Calu3 (cell line): ENCODE data around the gene CIBAR2. TPM values are rescaled to one million over a fixed set of nuclear protein-coding genes. Genes with fewer than 3 reads are reported as not detected.

Experiments
- BruUV-seq: library from RNA; stranded (reverse); fragments of 400-500 nt; replicated peaks from 2 replicates; lab custom pipeline; 2021; lab: Mats Ljungman, UMichigan
- CTCF ChIA-PET: fragments of 300-600 bp; sonication (Branson Sonifier 250); formaldehyde crosslinking; loops from one replicate; lab custom pipeline; 2022; ENCODE audit warnings: antibody characterized with exemption; lab: Charles Lee
- DNase-seq: peaks from one replicate; pipeline ENCODE4 v3.0.0; 2022
- H3K27ac Mint-ChIP-seq: one replicate; pipeline ENCODE4 v1.8.0; 2022; ENCODE audit warnings: mixed read lengths; ENCODE audit not compliant: unreplicated experiment
- H3K27me3 Mint-ChIP-seq: one replicate; pipeline ENCODE4 v1.8.0; 2022; ENCODE audit warnings: mixed read lengths; ENCODE audit not compliant: unreplicated experiment
- H3K36me3 Mint-ChIP-seq: one replicate; pipeline ENCODE4 v1.8.0; 2022; ENCODE audit warnings: mild to moderate bottlenecking, moderate library complexity, mixed read lengths; ENCODE audit not compliant: insufficient read depth, unreplicated experiment
- H3K4me1 Mint-ChIP-seq: one replicate; pipeline ENCODE4 v1.8.0; 2022; ENCODE audit warnings: mild to moderate bottlenecking, low read depth, mixed read lengths; ENCODE audit not compliant: unreplicated experiment
- H3K4me3 Mint-ChIP-seq: one replicate; pipeline ENCODE4 v1.8.0; 2022; ENCODE audit warnings: mild to moderate bottlenecking, low read depth, moderate library complexity, mixed read lengths; ENCODE audit not compliant: unreplicated experiment
- H3K9me3 Mint-ChIP-seq: one replicate; pipeline ENCODE4 v1.8.0; 2022; ENCODE audit warnings: low read depth, mixed read lengths; ENCODE audit not compliant: unreplicated experiment
- intact Hi-C: fragments of 100-400 bp; cut with micrococcal nuclease; formaldehyde crosslinking; loops from one replicate; pipeline ENCODE4 v1.10.0; 2022; ENCODE audit not compliant: unreplicated experiment
- total RNA-seq: library from RNA; stranded (reverse); gene quantifications from 2 replicates; pipeline ENCODE4 v1.2.3, GENCODE V29; 2022
- TF ChIP-seq, protein P1 (sequence below): fragments of 200-600 bp; IDR thresholded peaks from one replicate; pipeline ENCODE4 v1.8.0; 2022; ENCODE audit warnings: antibody characterized with exemption; ENCODE audit not compliant: unreplicated experiment

Gene CIBAR2
- total RNA-seq, 1 experiment from 2014 or later, result not detected

DNA sequence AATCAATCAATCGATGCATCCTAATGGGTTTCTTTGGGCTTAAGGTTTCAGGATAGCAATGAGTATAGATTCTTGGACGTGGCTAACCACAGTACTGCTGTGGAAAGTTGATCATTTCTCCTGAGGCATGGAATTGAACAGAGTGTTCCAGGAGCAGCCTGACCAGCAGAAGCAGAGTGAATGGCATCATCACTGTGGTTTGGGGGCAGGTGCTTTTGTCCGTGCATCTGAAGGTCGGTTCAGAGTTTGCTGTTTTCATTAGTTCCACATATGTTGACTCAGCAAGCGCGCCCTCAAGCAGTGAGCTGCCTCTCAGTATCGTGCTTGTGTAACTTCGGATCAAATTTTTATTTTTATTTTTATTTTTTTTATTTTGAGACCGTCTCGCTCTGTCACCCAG lies 59.7 kb downstream of the CIBAR2 start:
- no TSS peak for BruUV-seq
- H3K9me3 Mint-ChIP-seq, result no peaks in the 10 kb centered on the region
- CTCF ChIA-PET, result no interaction called here
- DNase-seq, result no peak
- H3K36me3 Mint-ChIP-seq, result no peaks in the 10 kb centered on the region
- H3K4me1 Mint-ChIP-seq, result peaks cover 9% of the 10 kb centered on the region
- H3K27ac Mint-ChIP-seq, result no peak overlapping the region
- no peak overlapping the region for H3K4me3 Mint-ChIP-seq
- H3K27me3 Mint-ChIP-seq, result no peaks in the 10 kb centered on the region
- intact Hi-C loops, result no loop called here
- TF ChIP-seq, protein P1, sequence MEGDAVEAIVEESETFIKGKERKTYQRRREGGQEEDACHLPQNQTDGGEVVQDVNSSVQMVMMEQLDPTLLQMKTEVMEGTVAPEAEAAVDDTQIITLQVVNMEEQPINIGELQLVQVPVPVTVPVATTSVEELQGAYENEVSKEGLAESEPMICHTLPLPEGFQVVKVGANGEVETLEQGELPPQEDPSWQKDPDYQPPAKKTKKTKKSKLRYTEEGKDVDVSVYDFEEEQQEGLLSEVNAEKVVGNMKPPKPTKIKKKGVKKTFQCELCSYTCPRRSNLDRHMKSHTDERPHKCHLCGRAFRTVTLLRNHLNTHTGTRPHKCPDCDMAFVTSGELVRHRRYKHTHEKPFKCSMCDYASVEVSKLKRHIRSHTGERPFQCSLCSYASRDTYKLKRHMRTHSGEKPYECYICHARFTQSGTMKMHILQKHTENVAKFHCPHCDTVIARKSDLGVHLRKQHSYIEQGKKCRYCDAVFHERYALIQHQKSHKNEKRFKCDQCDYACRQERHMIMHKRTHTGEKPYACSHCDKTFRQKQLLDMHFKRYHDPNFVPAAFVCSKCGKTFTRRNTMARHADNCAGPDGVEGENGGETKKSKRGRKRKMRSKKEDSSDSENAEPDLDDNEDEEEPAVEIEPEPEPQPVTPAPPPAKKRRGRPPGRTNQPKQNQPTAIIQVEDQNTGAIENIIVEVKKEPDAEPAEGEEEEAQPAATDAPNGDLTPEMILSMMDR, result no peak

GRCh38 chr16:85051683-85052082 lies 60.6 kb downstream of the CIBAR2 start:
- H3K27ac Mint-ChIP-seq, result no peak overlapping the region
- intact Hi-C loops, result no loop called here

GRCh38 chr16:85051067-85051581 lies 61.1 kb downstream of the CIBAR2 start:
- H3K36me3 Mint-ChIP-seq, result no peaks in the 10 kb centered on the region
- DNase-seq, result no peak

More at GRCh38 chr16:85051683-85052082, 60.6 kb downstream of the CIBAR2 start:
- no peak for DNase-seq
- Mint-ChIP-seq H3K4me1 (peaks cover under 1% of the 10 kb centered on the region), H3K9me3 (no peaks in the 10 kb centered on the region), H3K4me3 (no peak overlapping the region), H3K36me3 (no peaks in the 10 kb centered on the region), H3K27me3 (peaks cover 6% of the 10 kb centered on the region)
- BruUV-seq, result no TSS peak
- CTCF ChIA-PET, result interaction anchor here (0.6 kb wide), 1 partner anchor 11 kb away, joined by 3 read pairs; no protein-coding TSS in a partner anchor
- TF ChIP-seq, protein P1, result no peak

DNA sequence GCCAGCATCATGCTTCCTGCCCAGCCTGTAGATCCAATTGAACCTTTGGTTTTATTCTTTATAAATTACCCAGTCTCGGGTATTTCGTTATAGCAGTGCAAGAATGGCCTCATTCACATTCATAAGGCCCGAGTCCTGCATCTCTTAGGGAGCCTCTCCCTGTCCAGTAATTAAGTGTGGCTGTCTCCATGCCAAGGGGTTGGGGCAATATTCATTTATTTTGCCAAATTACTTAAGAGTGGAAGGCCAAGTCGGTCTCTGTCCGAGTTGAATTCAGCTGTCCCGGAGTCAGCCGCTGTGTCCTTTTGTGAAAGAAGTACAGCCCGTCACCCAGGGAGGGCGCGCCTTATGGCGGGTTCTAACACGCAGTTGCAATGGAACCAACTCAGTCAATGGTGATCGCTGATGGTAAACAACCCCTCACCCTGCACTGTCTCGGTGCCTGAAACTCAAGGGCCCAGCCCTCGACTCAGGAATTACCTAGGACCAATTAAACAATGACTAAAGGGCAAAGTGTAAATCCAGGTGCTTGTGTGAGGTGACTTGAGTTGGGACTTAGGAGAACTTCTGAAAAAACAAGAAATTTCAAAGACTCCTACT lies 62.5 kb downstream of the CIBAR2 start:
- no peaks in the 10 kb centered on the region for H3K9me3 Mint-ChIP-seq
- DNase-seq, result no peak
- no TSS peak for BruUV-seq
- intact Hi-C loops, result no loop called here
- no peak overlapping the region for H3K4me3 Mint-ChIP-seq
- TF ChIP-seq, protein P1, result no peak
- CTCF ChIA-PET, result no interaction called here
- no peaks in the 10 kb centered on the region for H3K4me1 Mint-ChIP-seq
- peaks cover 14% of the 10 kb centered on the region for H3K27me3 Mint-ChIP-seq
- H3K36me3 Mint-ChIP-seq, result no peaks in the 10 kb centered on the region
- no peak overlapping the region for H3K27ac Mint-ChIP-seq

More at GRCh38 chr16:85051067-85051581, 61.1 kb downstream of the CIBAR2 start:
- no peak overlapping the region for H3K4me3 Mint-ChIP-seq
- TF ChIP-seq, protein P1, result no peak
- BruUV-seq, result no TSS peak
- H3K27me3 Mint-ChIP-seq, result peaks cover 12% of the 10 kb centered on the region
- intact Hi-C loops, result no loop called here
- no peaks in the 10 kb centered on the region for H3K4me1 Mint-ChIP-seq
- no peaks in the 10 kb centered on the region for H3K9me3 Mint-ChIP-seq
- no peak overlapping the region for H3K27ac Mint-ChIP-seq
- CTCF ChIA-PET, result interaction anchor here (0.6 kb wide), 1 partner anchor 10 kb away, joined by 3 read pairs; no protein-coding TSS in a partner anchor
